ENCODE results near the gene FAT2. TPM values are rescaled to one million over a fixed set of nuclear protein-coding genes. Genes with fewer than 3 reads are reported as not detected.

FAT2 gene
- total RNA-seq, 4 donors from 2014 or later, result not detected

DNA sequence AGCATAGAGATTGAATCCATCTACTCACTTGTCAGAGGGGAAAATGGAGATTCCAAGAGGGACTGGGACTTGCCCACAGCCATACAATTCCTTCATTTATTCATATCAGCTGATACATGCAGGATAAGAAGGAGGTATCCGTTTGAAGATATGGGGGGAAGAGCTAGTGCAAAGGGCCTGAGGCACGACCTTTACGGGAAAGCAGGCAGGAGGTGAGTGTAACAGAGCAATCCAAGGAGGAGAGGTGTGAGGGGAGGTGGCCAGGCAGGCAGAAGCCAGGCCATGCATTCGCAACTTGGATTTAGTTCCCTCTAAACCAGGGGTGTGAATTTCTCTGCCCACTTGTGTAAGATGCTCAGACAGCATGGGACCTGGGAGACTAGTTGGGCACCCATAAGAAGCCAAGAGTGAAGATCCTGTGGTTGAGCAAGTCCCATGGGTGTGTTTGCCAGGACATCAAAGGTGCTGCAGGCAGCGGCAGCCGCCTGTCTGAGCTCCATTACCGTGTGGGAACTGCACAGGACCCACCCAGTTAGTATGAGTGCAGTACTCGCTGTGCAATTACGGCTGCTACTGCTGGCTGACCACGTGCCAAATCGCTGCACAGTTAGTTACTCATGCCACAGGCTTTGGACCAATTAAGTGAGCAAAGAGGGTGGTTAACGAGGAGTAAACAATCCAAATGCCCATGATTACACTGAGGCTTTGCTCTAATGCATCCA, 31.4 kb upstream of the FAT2 start:
- H3K27me3 ChIP-seq, result peaks cover 4% of the 10 kb centered on the region
- H3K4me1 ChIP-seq, result no peaks in the 10 kb centered on the region
- intact Hi-C loops (cut with DNase I; ENCODE audit: low total_unique reads), result no loop called here
- in situ Hi-C loops (cut with MboI; ENCODE audit: low pct_ligation_motif_present in 1 of 4, low pct_unique_long_range_greater_than_20kb in 1 of 4, low sequenced_read_pairs in 3 of 4), result no loop called here
- H3K9me3 ChIP-seq, result no peaks in the 10 kb centered on the region
- TF ChIP-seq, protein P1, sequence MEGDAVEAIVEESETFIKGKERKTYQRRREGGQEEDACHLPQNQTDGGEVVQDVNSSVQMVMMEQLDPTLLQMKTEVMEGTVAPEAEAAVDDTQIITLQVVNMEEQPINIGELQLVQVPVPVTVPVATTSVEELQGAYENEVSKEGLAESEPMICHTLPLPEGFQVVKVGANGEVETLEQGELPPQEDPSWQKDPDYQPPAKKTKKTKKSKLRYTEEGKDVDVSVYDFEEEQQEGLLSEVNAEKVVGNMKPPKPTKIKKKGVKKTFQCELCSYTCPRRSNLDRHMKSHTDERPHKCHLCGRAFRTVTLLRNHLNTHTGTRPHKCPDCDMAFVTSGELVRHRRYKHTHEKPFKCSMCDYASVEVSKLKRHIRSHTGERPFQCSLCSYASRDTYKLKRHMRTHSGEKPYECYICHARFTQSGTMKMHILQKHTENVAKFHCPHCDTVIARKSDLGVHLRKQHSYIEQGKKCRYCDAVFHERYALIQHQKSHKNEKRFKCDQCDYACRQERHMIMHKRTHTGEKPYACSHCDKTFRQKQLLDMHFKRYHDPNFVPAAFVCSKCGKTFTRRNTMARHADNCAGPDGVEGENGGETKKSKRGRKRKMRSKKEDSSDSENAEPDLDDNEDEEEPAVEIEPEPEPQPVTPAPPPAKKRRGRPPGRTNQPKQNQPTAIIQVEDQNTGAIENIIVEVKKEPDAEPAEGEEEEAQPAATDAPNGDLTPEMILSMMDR (IDR thresholded peaks at IDR 0.05), result no peak
- TF ChIP-seq POLR2A (IDR thresholded peaks at IDR 0.05) (no peak), POLR2AphosphoS5 (IDR thresholded peaks at IDR 0.05) (no peak), EP300 (IDR thresholded peaks at IDR 0.05; ENCODE audit: low read depth) (no peak)
- no peak overlapping the region for H3K27ac ChIP-seq
- DNase-seq, result no peak
- 48 to 82% methylated on average over 4 to 12 of the region's 12 CpGs for WGBS, 2 donors (ENCODE audit: low coverage in 1 of 2)
- no peaks in the 10 kb centered on the region for H3K36me3 ChIP-seq
- H3K4me3 ChIP-seq, result no peak overlapping the region

DNA sequence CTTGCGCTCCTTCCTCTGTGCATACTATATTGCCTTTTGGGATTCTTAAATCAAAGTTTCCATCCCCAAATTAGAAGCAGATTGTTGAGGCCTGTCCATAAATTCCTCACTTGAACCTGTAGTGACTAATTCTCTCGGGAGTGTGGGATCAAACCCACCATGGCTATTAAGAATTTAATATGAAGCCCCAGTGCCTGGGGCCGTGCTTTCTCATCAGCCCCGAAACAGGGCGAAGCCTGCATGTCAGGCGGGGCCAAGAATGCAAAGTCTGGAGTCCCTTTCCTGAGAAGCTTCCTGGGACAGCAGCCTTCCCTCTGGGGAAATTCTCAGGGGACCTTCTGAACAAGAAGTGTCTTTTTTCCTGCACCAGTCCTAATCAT, 29.3 kb upstream of the FAT2 start:
- intact Hi-C loops (cut with DNase I; ENCODE audit: low total_unique reads) (no loop called here), in situ Hi-C loops (cut with MboI; ENCODE audit: low pct_ligation_motif_present in 1 of 4, low pct_unique_long_range_greater_than_20kb in 1 of 4, low sequenced_read_pairs in 3 of 4) (no loop called here)
- WGBS, 2 donors (ENCODE audit: low coverage in 1 of 2), result 89% methylated on average over 6 of the region's 6 CpGs; no CpG with 5 or more reads in 1 of the 2 donors
- no peak overlapping the region for H3K27ac ChIP-seq
- no peaks in the 10 kb centered on the region for H3K36me3 ChIP-seq
- TF ChIP-seq POLR2A (IDR thresholded peaks at IDR 0.05), result no peak
- TF ChIP-seq POLR2AphosphoS5 (IDR thresholded peaks at IDR 0.05), result no peak
- no peak for TF ChIP-seq EP300 (IDR thresholded peaks at IDR 0.05; ENCODE audit: low read depth)
- TF ChIP-seq, protein P1 (IDR thresholded peaks at IDR 0.05), result no peak
- no peaks in the 10 kb centered on the region for H3K4me1 ChIP-seq
- no peak overlapping the region for H3K4me3 ChIP-seq
- H3K9me3 ChIP-seq, result no peaks in the 10 kb centered on the region
- DNase-seq, result no peak
- H3K27me3 ChIP-seq, result peaks cover 4% of the 10 kb centered on the region

DNA sequence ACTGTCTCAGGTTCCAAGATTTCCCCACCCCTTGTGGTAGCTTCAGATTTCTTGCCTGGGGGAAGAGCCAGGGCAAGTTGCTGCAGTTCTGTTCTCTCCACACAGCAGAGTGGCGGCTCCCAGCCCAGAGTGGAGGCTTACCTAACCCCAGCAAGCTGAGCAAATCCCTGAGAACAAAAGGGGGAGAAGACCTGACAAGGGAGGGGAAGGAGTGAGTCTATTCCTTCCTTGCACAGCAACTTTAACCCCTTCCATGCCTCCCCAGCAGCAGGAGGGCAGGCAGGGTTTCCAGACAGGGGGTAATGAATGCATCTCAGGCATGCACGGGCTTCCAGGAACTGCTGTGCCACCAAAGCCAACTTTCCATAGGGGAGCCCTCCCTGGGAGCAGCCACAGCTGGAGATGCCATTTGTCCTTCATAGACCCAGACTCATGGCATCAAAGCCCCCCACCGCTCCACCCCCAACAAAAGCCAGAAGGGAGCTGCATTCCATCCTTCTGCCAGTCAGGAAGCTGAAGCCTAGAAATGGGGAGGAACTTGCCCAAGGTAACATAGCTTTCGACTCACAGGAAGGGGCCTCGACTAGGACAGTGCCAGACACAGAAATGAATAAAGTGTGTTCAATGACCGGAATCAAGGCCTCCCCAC, 28.8 kb upstream of the FAT2 start:
- Histone ChIP-seq H3K27ac (no peak overlapping the region), H3K36me3 (no peaks in the 10 kb centered on the region), H3K4me3 (no peak overlapping the region), H3K9me3 (no peaks in the 10 kb centered on the region), H3K27me3 (peaks cover 4% of the 10 kb centered on the region), H3K4me1 (no peaks in the 10 kb centered on the region)
- in situ Hi-C loops (cut with MboI; ENCODE audit: low pct_ligation_motif_present in 1 of 4, low pct_unique_long_range_greater_than_20kb in 1 of 4, low sequenced_read_pairs in 3 of 4) (no loop called here), intact Hi-C loops (cut with DNase I; ENCODE audit: low total_unique reads) (no loop called here)
- no peak for DNase-seq
- WGBS, 2 donors (ENCODE audit: low coverage in 1 of 2), result 87% methylated on average over 5 of the region's 6 CpGs; no CpG with 5 or more reads in 1 of the 2 donors
- TF ChIP-seq EP300 (IDR thresholded peaks at IDR 0.05; ENCODE audit: low read depth) (no peak), POLR2A (IDR thresholded peaks at IDR 0.05) (no peak), POLR2AphosphoS5 (IDR thresholded peaks at IDR 0.05) (no peak)
- TF ChIP-seq, protein P1 (IDR thresholded peaks at IDR 0.05), result no peak

DNA sequence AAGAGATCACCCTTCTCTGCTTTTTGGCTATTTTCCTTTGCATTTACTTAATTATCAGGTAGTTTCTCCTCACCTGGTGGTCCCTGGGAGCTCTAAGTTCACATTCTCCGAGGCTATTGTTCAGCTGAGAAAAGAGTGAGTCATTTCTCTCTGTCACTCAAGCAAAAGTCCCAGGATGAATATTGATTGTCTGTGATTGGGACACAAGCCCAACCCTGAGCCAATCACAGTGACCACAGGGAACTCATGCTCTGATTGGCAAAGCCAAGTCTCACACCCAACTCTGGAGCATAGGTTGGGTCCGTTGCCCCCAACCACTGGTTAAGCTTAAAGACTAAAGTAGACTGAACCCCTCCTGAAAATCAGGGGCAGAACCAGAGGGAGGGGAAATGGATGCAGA, 27.8 kb upstream of the FAT2 start:
- Histone ChIP-seq H3K36me3 (no peaks in the 10 kb centered on the region), H3K27me3 (peaks cover 4% of the 10 kb centered on the region), H3K9me3 (no peaks in the 10 kb centered on the region), H3K4me1 (no peaks in the 10 kb centered on the region), H3K27ac (no peak overlapping the region), H3K4me3 (no peak overlapping the region)
- WGBS, 2 donors (ENCODE audit: low coverage in 1 of 2), result 27 to 39% methylated on average over 2 of the region's 2 CpGs
- TF ChIP-seq POLR2A (IDR thresholded peaks at IDR 0.05) (no peak), EP300 (IDR thresholded peaks at IDR 0.05; ENCODE audit: low read depth) (no peak), POLR2AphosphoS5 (IDR thresholded peaks at IDR 0.05) (no peak)
- TF ChIP-seq, protein P1 (IDR thresholded peaks at IDR 0.05), result no peak
- DNase-seq, result no peak
- in situ Hi-C loops (cut with MboI; ENCODE audit: low pct_ligation_motif_present in 1 of 4, low pct_unique_long_range_greater_than_20kb in 1 of 4, low sequenced_read_pairs in 3 of 4), result no loop called here
- intact Hi-C loops (cut with DNase I; ENCODE audit: low total_unique reads), result no loop called here
